ENCODE data around the gene SLC25A21.

SLC25A21 gene

GRCh38 chr14:37172024-37172869 lies at the start of gene SLC25A21:
Gene SLC25A21 (minus strand): TSS chr14:37172606.
- H4K20me1 ChIP-seq (ENCODE audit: insufficient read depth, low read length) = no peaks in the 10 kb centered on the region
- no peaks in the 10 kb centered on the region for H3K4me1 ChIP-seq (ENCODE audit: low read length)
- H3K27me3 ChIP-seq (replicated peaks; ENCODE audit: insufficient read depth, low read length) = no peaks in the 10 kb centered on the region
- no peaks in the 10 kb centered on the region for H3K9me2 ChIP-seq (replicated peaks; ENCODE audit: insufficient read depth, low read length)
- no peaks in the 10 kb centered on the region for H3K79me2 ChIP-seq (ENCODE audit: low read length)
- TF ChIP-seq EZH2phosphoT487 (IDR thresholded peaks at IDR 0.05; ENCODE audit: low read length) (no peak), EZH2 (optimal IDR thresholded peaks at IDR 0.05; ENCODE audit: low read depth, low read length) (no peak), CTCF (IDR thresholded peaks at IDR 0.05; ENCODE audit: low read length) (no peak)
- H3K27ac ChIP-seq (ENCODE audit: low read length) = no peak within 1 kb of the TSS
- H3K4me2 ChIP-seq (ENCODE audit: low read depth, low read length) = no peak within 1 kb of the TSS
- no peaks in the 10 kb centered on the region for H3K36me3 ChIP-seq (replicated peaks; ENCODE audit: insufficient read depth, low read length)
- no peak within 1 kb of the TSS for H3K9ac ChIP-seq (ENCODE audit: low read length)
- H3F3A ChIP-seq (ENCODE audit: insufficient read depth, low read length) = no peaks in the 10 kb centered on the region
- DNase-seq = no peak
- no peak within 1 kb of the TSS for H3K4me3 ChIP-seq (ENCODE audit: low read length)
- no peak within 1 kb of the TSS for H2AFZ ChIP-seq (ENCODE audit: low read length)
- H3K9me3 ChIP-seq (replicated peaks; ENCODE audit: insufficient read depth, low read length) = no peaks in the 10 kb centered on the region

DNA sequence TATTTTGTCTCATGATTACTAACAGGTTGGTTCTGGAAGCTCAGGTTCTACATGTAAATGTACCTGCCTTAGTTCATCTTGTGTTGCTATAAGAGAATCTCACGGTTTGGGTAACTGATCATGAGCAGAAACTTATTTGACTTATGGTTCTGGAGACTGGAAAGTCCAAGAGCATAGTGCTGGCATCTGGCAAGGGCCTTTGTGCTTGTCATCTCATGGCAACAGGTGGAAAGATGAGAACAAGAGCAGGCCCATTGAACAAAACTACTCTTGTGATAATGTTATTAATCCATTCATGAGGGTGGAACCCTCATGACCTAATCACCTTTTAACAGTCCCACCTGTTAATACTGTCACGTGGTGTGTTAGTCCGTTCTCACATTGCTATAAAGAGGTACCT lies 48.7 kb upstream of the SLC25A21 start:
- no peak overlapping the region for H3K4me3 ChIP-seq (ENCODE audit: low read length)

GRCh38 chr14:37215345-37215744 lies 42.9 kb upstream of the SLC25A21 start:
- no peaks in the 10 kb centered on the region for H3K79me2 ChIP-seq (ENCODE audit: low read length)
- no peaks in the 10 kb centered on the region for H3F3A ChIP-seq (ENCODE audit: insufficient read depth, low read length)
- no peak for DNase-seq
- H3K27me3 ChIP-seq (replicated peaks; ENCODE audit: insufficient read depth, low read length) = no peaks in the 10 kb centered on the region
- H4K20me1 ChIP-seq (ENCODE audit: insufficient read depth, low read length) = no peaks in the 10 kb centered on the region
- no peak overlapping the region for H3K4me2 ChIP-seq (ENCODE audit: low read depth, low read length)
- TF ChIP-seq EZH2 (optimal IDR thresholded peaks at IDR 0.05; ENCODE audit: low read depth, low read length) (no peak), EZH2phosphoT487 (IDR thresholded peaks at IDR 0.05; ENCODE audit: low read length) (no peak)
- H2AFZ ChIP-seq (ENCODE audit: low read length) = no peak overlapping the region
- H3K27ac ChIP-seq (ENCODE audit: low read length) = no peak overlapping the region
- no peaks in the 10 kb centered on the region for H3K9me3 ChIP-seq (replicated peaks; ENCODE audit: insufficient read depth, low read length)
- H3K9me2 ChIP-seq (replicated peaks; ENCODE audit: insufficient read depth, low read length) = no peaks in the 10 kb centered on the region
- no peak overlapping the region for H3K4me3 ChIP-seq (ENCODE audit: low read length)
- H3K36me3 ChIP-seq (replicated peaks; ENCODE audit: insufficient read depth, low read length) = no peaks in the 10 kb centered on the region
- H3K4me1 ChIP-seq (ENCODE audit: low read length) = no peaks in the 10 kb centered on the region
- H3K9ac ChIP-seq (ENCODE audit: low read length) = no peak overlapping the region

More for the DNA sequence above, 48.7 kb upstream of the SLC25A21 start:
- Histone ChIP-seq H3K4me1 (ENCODE audit: low read length) (no peaks in the 10 kb centered on the region), H3K27ac (ENCODE audit: low read length) (no peak overlapping the region), H3K27me3 (replicated peaks; ENCODE audit: insufficient read depth, low read length) (no peaks in the 10 kb centered on the region), H3K4me2 (ENCODE audit: low read depth, low read length) (no peak overlapping the region), H4K20me1 (ENCODE audit: insufficient read depth, low read length) (no peaks in the 10 kb centered on the region), H2AFZ (ENCODE audit: low read length) (no peak overlapping the region), H3K9ac (ENCODE audit: low read length) (no peak overlapping the region), H3K9me2 (replicated peaks; ENCODE audit: insufficient read depth, low read length) (no peaks in the 10 kb centered on the region), H3K9me3 (replicated peaks; ENCODE audit: insufficient read depth, low read length) (no peaks in the 10 kb centered on the region), H3F3A (ENCODE audit: insufficient read depth, low read length) (no peaks in the 10 kb centered on the region), H3K36me3 (replicated peaks; ENCODE audit: insufficient read depth, low read length) (no peaks in the 10 kb centered on the region), H3K79me2 (ENCODE audit: low read length) (no peaks in the 10 kb centered on the region)
- TF ChIP-seq EZH2phosphoT487 (IDR thresholded peaks at IDR 0.05; ENCODE audit: low read length) = no peak
- DNase-seq = no peak

- Histone ChIP-seq H3K79me2 (ENCODE audit: low read length) (no peaks in the 10 kb centered on the region), H3K4me3 (ENCODE audit: low read length) (no peak overlapping the region), H3K27ac (ENCODE audit: low read length) (no peak overlapping the region), H3K36me3 (replicated peaks; ENCODE audit: insufficient read depth, low read length) (no peaks in the 10 kb centered on the region), H4K20me1 (ENCODE audit: insufficient read depth, low read length) (no peaks in the 10 kb centered on the region), H3K9me2 (replicated peaks; ENCODE audit: insufficient read depth, low read length) (no peaks in the 10 kb centered on the region), H3K4me1 (ENCODE audit: low read length) (no peaks in the 10 kb centered on the region), H3K4me2 (ENCODE audit: low read depth, low read length) (no peak overlapping the region), H3F3A (ENCODE audit: insufficient read depth, low read length) (no peaks in the 10 kb centered on the region), H3K9ac (ENCODE audit: low read length) (no peak overlapping the region), H3K27me3 (replicated peaks; ENCODE audit: insufficient read depth, low read length) (no peaks in the 10 kb centered on the region), H3K9me3 (replicated peaks; ENCODE audit: insufficient read depth, low read length) (no peaks in the 10 kb centered on the region), H2AFZ (ENCODE audit: low read length) (no peak overlapping the region)
- TF ChIP-seq CTCF (IDR thresholded peaks at IDR 0.05; ENCODE audit: low read length) (no peak), EZH2phosphoT487 (IDR thresholded peaks at IDR 0.05; ENCODE audit: low read length) (no peak), EZH2 (optimal IDR thresholded peaks at IDR 0.05; ENCODE audit: low read depth, low read length) (no peak)
- no peak for DNase-seq
Observed at GRCh38 chr14:37213016-37213415, 40.6 kb upstream of the SLC25A21 start.

Data from MM.1S (cell line).